ENCODE measurements around the gene PHETA1. TPM values are rescaled to one million over a fixed set of nuclear protein-coding genes. Genes with fewer than 3 reads are reported as not detected.

The PHETA1 gene
- total RNA-seq, 2 donors from 2014 or later: 11.5 to 13.4 TPM

- Histone ChIP-seq H3K4me1 (no peaks in the 10 kb centered on the region), H3K27me3 (no peaks in the 10 kb centered on the region), H3K36me3 (no peaks in the 10 kb centered on the region), H3K27ac (no peak overlapping the region), H3K9me3 (no peaks in the 10 kb centered on the region), H3K4me3 (no peak overlapping the region)
- peak; percentile 60 for DNase-seq (ENCODE audit: low spot score)
- TF ChIP-seq, protein P1, sequence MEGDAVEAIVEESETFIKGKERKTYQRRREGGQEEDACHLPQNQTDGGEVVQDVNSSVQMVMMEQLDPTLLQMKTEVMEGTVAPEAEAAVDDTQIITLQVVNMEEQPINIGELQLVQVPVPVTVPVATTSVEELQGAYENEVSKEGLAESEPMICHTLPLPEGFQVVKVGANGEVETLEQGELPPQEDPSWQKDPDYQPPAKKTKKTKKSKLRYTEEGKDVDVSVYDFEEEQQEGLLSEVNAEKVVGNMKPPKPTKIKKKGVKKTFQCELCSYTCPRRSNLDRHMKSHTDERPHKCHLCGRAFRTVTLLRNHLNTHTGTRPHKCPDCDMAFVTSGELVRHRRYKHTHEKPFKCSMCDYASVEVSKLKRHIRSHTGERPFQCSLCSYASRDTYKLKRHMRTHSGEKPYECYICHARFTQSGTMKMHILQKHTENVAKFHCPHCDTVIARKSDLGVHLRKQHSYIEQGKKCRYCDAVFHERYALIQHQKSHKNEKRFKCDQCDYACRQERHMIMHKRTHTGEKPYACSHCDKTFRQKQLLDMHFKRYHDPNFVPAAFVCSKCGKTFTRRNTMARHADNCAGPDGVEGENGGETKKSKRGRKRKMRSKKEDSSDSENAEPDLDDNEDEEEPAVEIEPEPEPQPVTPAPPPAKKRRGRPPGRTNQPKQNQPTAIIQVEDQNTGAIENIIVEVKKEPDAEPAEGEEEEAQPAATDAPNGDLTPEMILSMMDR (IDR thresholded peaks at IDR 0.05): no peak
These were observed 53.8 kb downstream of the PHETA1 start for GRCh38 chr12:111314953-111315539.

- Histone ChIP-seq H3K4me1 (no peaks in the 10 kb centered on the region), H3K27me3 (no peaks in the 10 kb centered on the region), H3K9me3 (no peaks in the 10 kb centered on the region), H3K36me3 (no peaks in the 10 kb centered on the region), H3K27ac (no peak overlapping the region), H3K4me3 (no peak overlapping the region)
- TF ChIP-seq, protein P1 (IDR thresholded peaks at IDR 0.05): peak; percentile 77 to 95
- peak; percentile 76 for DNase-seq (ENCODE audit: low spot score)
These were observed 55.0 kb downstream of the PHETA1 start for GRCh38 chr12:111313833-111314259.

GRCh38 chr12:111312708-111313107, 56.2 kb downstream of the PHETA1 start:
- no peak overlapping the region for H3K27ac ChIP-seq
- no peak for DNase-seq (ENCODE audit: low spot score)
- H3K4me1 ChIP-seq: no peaks in the 10 kb centered on the region
- H3K27me3 ChIP-seq: no peaks in the 10 kb centered on the region
- TF ChIP-seq, protein P1 (IDR thresholded peaks at IDR 0.05): no peak
- no peaks in the 10 kb centered on the region for H3K9me3 ChIP-seq
- no peak overlapping the region for H3K4me3 ChIP-seq
- no peaks in the 10 kb centered on the region for H3K36me3 ChIP-seq

DNA sequence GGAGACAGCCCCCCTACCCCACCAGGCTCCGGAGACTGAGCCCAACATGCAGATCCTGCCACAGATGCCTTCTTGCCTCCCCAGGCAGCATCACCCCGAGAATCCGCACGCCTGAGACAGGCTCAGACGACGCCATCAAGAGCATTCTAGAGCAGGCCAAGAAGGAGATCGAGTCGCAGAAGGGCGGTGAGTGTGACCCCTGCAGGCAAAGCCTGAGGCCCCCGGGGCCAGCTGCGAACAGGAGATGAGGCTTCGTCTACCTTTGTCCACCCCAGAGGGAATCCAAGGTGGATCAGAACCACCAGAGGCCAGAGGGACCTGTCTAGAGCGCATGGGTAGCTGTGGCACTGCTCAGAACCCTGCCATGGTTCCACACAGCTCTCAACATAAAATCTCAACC, 56.9 kb downstream of the PHETA1 start:
- no peaks in the 10 kb centered on the region for H3K27me3 ChIP-seq
- H3K27ac ChIP-seq: no peak overlapping the region
- TF ChIP-seq, protein P1 (IDR thresholded peaks at IDR 0.05): no peak
- no peaks in the 10 kb centered on the region for H3K36me3 ChIP-seq
- no peak overlapping the region for H3K4me3 ChIP-seq
- no peak for DNase-seq (ENCODE audit: low spot score)
- H3K9me3 ChIP-seq: no peaks in the 10 kb centered on the region
- no peaks in the 10 kb centered on the region for H3K4me1 ChIP-seq

DNA sequence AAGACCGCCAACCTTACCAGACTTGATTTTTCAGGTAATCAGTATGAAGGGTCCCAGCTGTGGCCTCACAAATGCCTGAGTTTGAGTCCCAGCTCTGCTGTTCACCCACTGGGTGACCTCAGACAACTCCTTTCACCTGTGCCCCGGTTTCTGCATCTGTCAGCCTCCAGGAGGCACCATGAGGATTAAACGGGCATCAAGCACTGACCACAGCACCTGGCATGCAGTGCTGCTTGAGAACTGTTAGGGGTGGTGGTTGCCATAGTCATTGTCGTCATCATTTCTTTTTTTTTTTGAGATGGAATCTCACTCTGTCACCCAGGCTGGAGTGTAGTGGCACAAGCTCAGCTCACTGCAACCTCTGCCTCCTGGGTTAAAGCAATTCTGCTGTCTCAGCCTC, 57.9 kb downstream of the PHETA1 start:
- no peaks in the 10 kb centered on the region for H3K27me3 ChIP-seq
- peaks cover 0 to 4% of the 10 kb centered on the region in 2 donors for H3K9me3 ChIP-seq
- DNase-seq (ENCODE audit: low spot score): no peak
- TF ChIP-seq, protein P1 (IDR thresholded peaks at IDR 0.05): no peak
- H3K4me1 ChIP-seq: no peaks in the 10 kb centered on the region
- H3K4me3 ChIP-seq: no peak overlapping the region
- H3K27ac ChIP-seq: no peak overlapping the region
- no peaks in the 10 kb centered on the region for H3K36me3 ChIP-seq

Other genes starting within 250 kb of the PHETA1 start
- gene SH2B3, start 36.8 kb upstream of the PHETA1 start, total RNA-seq: 10 to 100 TPM; 42.6 to 47.4 TPM
- gene ATXN2, start 230.2 kb upstream of the PHETA1 start, total RNA-seq: 10 to 100 TPM; 33.4 to 36.6 TPM